ENCODE measurements around the gene MTA2.
A peak's percentile ranks its signal among the peaks of the same experiment; 100 is the strongest.
"Not testable (repeated sequence)": the region's sequence is repeated elsewhere in the genome, so short reads cannot be mapped to it uniquely, and the experiment has no call there.

The MTA2 gene

DNA sequence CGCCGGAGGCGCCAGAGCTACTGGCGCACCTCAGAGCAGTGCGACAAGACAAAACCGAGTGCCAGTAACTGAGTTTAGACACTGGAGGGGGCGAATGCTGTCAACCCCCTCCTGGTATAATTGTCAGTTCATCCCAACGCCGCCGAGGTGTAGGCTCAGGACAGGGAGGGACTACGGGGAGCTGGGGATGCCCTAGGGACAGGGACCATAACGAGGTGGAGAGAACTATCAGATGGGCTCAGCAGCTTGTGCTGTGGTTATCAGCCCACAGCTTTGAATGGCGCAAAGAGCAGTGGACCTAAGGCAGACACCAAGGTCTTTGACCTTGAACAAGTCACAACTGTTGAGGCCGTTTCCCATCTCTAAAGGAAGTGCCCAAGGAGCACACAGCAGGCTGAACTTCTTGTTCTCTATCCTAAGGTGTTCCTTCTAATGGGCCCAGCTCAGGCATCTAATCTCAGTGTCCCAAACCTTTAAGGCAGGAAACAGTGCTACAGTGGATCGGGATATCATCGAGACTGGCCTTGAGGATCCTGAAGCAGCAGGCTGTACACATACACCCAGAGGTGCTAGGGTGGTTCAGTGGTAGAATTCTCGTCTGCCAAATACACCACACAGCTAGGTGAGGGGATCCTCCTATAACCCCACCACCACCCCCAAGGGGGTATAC, 9.4 kb downstream of the MTA2 start:
- DNase-seq (ENCODE audit: low read depth), result no peak

DNA sequence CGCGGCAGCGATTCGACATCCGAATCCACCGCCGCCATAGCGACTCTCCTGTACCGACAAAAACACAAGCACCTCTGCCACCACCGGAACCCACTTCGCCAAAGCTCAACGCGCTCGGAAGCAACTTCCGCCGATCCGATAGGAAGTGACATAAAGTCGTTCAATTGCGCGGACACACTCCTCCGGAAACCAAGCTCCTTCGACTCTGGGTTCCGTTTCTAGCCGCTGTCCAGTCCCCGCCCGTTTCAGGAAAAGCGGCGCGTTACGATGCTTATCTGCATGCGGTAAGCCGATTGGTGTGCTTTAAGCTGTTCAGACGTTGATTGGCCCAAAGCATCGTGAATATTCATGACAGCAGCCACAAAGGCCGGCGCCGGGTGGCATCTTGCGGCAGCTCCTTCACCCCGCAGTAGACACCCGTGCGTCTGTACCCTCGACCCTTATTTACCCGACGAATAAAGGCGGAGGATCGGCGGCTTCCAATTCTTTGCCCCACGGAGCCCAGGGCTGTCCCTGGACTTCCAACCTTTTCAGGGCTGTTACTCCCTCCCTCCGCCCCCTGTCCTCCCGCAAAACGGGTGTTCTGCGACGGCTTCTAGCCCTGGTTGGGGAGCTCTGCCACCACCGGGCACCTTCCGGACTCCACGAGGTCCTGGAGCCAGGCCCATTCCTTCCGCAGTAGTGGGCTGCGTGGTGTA, 10.1 kb downstream of the MTA2 start, which contains the start of gene TUT1:
Gene TUT1 (minus strand): TSS at position 76 of the 698 bp plus-strand sequence. CDS start 38 bp downstream, at position 38.
- peak; percentile 92 for DNase-seq (ENCODE audit: low read depth)

- no peak for DNase-seq (ENCODE audit: low read depth)
These were observed 12.6 kb downstream of the MTA2 start for GRCh38 chr11:62588966-62589637.

DNA sequence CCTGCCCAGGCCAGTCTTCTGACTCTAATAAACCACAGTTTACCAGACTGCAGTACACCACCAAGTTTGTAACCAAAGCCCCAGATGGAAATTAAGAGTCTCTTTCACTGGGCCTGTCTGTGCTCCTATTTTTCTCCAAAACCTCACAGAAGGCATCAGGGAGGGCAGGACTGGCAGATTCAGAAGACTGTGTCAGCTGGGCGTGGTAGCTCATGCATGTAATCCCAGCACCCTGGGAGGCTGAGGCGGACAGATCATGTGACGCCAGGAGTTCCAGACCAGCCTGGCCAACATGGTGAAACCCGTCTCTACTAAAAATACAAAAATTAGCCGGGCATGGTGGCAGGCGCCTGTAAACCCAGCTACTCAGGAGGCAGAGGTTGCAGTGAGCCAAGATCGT, 16.3 kb downstream of the MTA2 start:
- not testable (repeated sequence) for DNase-seq (ENCODE audit: low read depth)

DNA sequence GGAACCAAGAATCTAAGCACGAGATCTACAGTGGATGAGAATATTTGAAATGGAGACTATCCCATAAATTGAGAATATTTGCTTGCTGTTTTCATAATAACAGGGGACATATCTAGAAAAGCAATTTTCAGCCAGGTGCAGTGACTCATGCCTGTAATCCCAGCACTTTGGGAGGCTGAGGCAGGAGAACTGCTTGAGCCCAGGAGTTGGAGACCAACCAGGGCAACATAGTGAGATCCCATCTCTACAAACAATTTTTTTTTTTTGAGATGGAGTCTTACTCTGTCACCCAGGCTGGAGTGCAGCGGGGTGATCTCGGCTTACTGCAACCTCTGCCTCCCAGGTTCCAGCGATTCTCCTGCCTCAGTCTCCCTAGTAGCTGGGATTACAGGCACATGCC, 19.9 kb downstream of the MTA2 start:
- not testable (repeated sequence) for DNase-seq (ENCODE audit: low read depth)

DNA sequence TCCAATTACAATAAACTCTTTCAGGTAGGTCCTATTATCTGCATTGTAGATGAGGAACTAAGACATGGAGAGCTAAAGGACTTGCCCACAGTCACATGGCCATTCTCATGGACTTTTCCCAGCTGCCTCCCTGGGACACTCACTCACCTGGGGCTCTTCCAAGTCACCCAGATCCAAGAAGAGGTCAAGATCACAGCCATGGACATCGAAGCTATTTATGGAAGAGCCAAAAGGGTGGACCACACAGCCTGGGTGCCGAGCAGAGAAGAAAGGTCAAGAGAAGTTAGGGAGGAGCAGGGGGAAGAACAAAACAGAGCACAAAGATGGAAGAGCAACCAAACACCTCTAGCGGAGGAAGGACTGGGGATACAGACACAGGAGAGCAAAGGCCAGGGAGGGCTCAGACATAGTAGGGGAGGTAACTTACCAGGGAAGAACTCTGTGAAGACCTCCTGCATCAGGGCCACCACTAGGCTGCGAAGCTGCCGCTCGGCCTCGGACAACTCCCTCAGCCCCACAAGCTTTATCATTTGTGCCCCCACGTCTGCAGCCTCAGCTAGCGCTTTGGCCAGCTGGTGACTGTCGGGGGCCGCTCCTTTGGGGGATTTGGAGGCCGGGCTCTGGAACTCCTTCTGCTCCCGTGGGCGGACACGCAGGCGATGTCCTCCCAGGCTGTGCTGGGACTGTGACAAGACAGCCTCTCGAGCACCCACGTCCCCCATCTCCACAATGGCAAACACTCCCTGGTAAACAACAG, 20.5 kb downstream of the MTA2 start:
- no peak for DNase-seq (ENCODE audit: low read depth)

DNA sequence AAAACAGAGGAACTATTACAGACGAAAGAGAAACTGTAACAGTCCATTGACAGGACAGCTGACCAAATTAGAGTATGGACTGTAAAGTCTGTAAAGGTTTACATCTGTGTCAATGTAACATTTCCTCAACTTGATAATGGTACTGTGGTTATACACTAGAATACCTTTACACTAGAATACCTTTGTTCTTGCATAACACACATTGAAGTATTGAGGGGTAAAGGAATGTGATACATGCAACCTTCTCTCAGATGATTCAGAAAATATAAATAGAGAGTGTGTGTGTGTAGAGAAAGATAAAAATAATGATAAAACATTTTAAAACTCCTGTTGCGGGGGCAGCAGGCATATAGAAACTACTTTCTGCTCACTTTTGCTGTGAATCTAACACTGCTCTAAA, 22.4 kb downstream of the MTA2 start:
- no peak for DNase-seq (ENCODE audit: low read depth)

GRCh38 chr11:62578541-62578940, 23.1 kb downstream of the MTA2 start:
- DNase-seq (ENCODE audit: low read depth), result no peak

- DNase-seq (ENCODE audit: low read depth), result no peak
These were observed 24.5 kb downstream of the MTA2 start for GRCh38 chr11:62577046-62577714.

- no peak for DNase-seq (ENCODE audit: low read depth)
These were observed 25.8 kb downstream of the MTA2 start for GRCh38 chr11:62575837-62576236.

DNA sequence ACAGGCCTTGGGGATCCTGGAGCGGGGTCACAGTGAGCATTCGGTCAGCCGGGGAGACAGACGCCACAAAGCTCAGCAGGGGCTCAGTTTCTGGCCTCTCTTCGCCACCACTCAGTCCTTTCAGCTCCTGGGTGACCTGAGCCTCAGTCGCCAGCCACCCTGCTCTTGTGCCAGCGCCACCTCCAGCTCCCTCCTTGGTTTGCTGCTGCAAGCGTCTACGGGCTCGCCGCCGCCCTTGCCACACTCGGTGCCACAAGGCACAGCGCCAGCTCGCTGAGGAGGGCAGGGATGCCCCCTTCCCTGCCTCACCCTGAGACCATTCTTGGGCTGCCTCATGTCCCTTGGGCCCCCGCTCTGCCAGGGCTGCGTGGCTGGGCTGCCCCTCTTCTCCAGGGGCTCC, 26.5 kb downstream of the MTA2 start:
- DNase-seq (ENCODE audit: low read depth), result no peak

- DNase-seq (ENCODE audit: low read depth), result no peak
These were observed 27.1 kb downstream of the MTA2 start for GRCh38 chr11:62574363-62575071.

GRCh38 chr11:62573592-62574362, 27.9 kb downstream of the MTA2 start, which contains the start of gene EEF1G:
EEF1G (minus strand) TSS chr11:62573891; CDS start chr11:62573842, 49 bp downstream.
- peak; percentile 98 for DNase-seq (ENCODE audit: low read depth)

DNA sequence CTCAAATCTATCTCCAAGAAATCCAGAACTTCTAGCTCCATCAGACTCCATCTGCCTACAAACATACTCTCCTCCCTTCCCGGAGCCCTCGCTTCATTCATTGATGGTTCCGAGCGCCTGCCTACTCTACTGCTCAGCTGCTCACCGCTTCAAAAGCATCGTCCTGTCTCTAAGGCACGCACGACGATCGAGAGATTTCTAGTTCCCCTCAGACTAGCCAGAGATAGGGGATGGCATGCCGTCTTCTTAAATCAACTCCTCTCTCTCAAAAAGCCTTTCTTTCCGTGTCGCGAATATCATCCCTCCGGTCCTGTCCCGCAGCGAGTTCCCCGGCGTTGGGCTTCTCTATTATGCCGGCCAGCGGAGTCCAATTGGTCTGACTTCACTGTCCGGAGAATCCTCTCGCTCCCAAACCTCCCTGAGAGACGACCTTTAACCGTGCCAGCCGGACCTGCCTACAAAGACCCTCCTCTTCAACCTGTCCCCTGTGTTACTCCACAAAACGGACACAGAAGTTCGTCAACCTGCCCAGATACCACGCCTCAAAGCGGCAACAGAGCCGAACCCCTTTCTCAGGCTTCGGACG, 28.6 kb downstream of the MTA2 start:
- no peak for DNase-seq (ENCODE audit: low read depth)

GRCh38 chr11:62572431-62572830, 29.2 kb downstream of the MTA2 start:
- no peak for DNase-seq (ENCODE audit: low read depth)

DNA sequence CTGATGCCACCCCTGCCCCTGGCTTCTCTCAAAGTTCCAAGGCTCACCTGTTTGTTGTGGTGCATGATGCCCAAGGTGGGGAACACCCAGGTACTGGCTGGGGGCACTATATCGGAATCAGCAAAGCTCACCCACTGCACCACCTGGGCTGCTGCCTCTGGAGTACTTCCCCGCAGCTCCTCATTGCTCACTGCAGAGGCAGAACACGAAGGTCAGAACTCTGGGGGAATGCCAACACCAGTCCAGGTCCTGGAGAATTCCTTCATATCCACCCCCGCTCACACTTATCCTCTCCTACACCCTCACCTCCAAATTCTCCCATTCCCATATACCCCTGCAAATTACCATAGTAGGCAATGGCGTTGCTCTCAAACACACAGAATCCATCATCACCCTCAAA, 30.2 kb downstream of the MTA2 start:
- DNase-seq (ENCODE audit: low read depth), result not testable (repeated sequence)

DNA sequence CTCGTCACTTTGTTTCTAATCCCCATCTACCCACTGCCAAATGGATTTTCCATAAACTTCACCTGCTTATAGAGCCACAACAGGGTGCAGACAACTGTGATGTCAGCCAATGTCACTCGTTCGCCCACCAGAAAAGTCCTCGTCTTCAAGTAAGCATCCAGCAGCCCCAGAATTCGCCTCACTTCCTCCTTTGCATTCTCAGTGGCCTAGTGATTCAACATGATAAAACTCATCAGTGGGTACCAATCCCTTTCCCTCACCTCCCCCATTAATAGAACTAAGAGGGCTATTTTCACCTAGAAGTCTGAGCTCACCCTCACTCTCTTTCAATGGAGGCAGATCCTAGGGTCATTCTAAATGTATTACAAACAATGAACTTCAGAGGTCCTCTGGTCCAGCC, 30.8 kb downstream of the MTA2 start:
- not testable (repeated sequence) for DNase-seq (ENCODE audit: low read depth)

DNA sequence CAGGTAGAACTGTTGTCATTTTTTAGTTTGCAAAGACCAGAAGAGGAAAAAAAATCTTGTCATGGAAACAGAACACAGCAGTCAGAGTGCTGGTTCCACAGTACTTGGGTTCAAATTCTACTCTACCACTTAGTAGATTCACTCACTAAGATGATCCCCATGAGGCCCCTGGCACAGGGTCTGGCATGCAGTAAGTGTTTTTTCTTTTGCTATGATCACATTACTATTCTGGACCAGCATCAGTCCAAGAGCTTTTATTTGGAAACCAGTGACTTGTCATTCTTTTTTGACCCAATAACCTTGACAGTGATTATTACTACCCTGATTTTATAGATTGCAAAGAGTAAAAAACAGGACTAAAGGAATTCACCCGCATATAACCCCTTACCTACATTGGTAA, 32.1 kb downstream of the MTA2 start:
- DNase-seq (ENCODE audit: low read depth), result no peak

GRCh38 chr11:62567018-62567633, 34.5 kb downstream of the MTA2 start:
- DNase-seq (ENCODE audit: low read depth), result no peak

All from activated T-helper 1 cell treated with Interleukin-2 at 50 U/mL for 16 hours (primary cell).